Testis (tissue), 3 donors: ENCODE measurements around the gene SYTL2. TPM values are rescaled to one million over a fixed set of nuclear protein-coding genes. Genes with fewer than 3 reads are reported as not detected.

Source experiments
- DNase-seq: peaks from one replicate; pipeline ENCODE4 v3.0.0-alpha.2; 2019
- H3K27ac ChIP-seq, 2 donors: fragments of 200-600 bp; sonication (generic); one replicate each; pipeline ENCODE4 v1.5.1; 2019
- H3K27me3 ChIP-seq: fragments of 200-600 bp; sonication (generic); one replicate; pipeline ENCODE4 v1.5.1; 2019
- H3K36me3 ChIP-seq: fragments of 200-600 bp; sonication (generic); one replicate; pipeline ENCODE4 v1.5.1; 2017; ENCODE audit warnings: low read depth; ENCODE audit errors: missing control alignments
- H3K4me1 ChIP-seq: fragments of 200-600 bp; sonication (generic); one replicate; pipeline ENCODE4 v1.5.1; 2019
- H3K4me3 ChIP-seq, 2 donors: fragments of 200-600 bp; sonication (generic); one replicate each; pipeline ENCODE4 v1.5.1; 2017 to 2019
- H3K9me3 ChIP-seq: fragments of 200-600 bp; sonication (generic); one replicate; pipeline ENCODE4 v1.5.1; 2017
- CTCF ChIP-seq, 3 experiments: fragments of 450-650 bp in 2 of 3; fragments of 200-600 bp in 1 of 3; sonication (generic) in 1 of 3; IDR thresholded peaks; one replicate each; pipeline ENCODE4 v1.5.1; 2016 to 2019; ENCODE audit warnings: antibody characterized with exemption in 3 of 3, mild to moderate bottlenecking in 2 of 3, moderate library complexity in 1 of 3
- POLR2A ChIP-seq: fragments of 450-650 bp; IDR thresholded peaks from one replicate; pipeline ENCODE4 v1.6.1; 2017; ENCODE audit warnings: antibody characterized with exemption, mild to moderate bottlenecking, moderate library complexity
- WGBS, 2 donors: methylation state at CpG; one replicate each; pipeline ENCODE4 v1.1.5; 2018; 5-methylcytosine and 5-hydroxymethylcytosine counted together
- intact Hi-C: fragments of 100-400 bp; cut with DNase I; formaldehyde crosslinking; loops from one replicate; pipeline ENCODE4 v1.15.1; 2023; ENCODE audit warnings: low total_unique reads
- polyA plus RNA-seq: library from polyadenylated mRNA; stranded (reverse); fragments of 350-450 nt; fragmentation: Illumina TruSeq; extraction: RNeasy Lipid Tissue Mini Kit (QIAGEN cat#74804); gene quantifications from one replicate; pipeline ENCODE4 v1.2.3, GENCODE V29; 2014; ENCODE audit warnings: low read depth, low replicate concordance; ENCODE audit not compliant: insufficient read depth
- total RNA-seq, 2 donors: library from RNA; depleted of rRNA; stranded (reverse); fragments of >200 nt; gene quantifications; one replicate each; pipeline ENCODE4 v1.2.3, GENCODE V29; 2016

SYTL2 gene
- total and polyA plus RNA-seq, 3 donors from 2014 or later = 12.3 to 16.9 (median 14.4) TPM

GRCh38 chr11:85726381-85726780 lies 84.6 kb downstream of the SYTL2 start:
- WGBS, 2 donors = 78 to 92% methylated on average over 3 of the region's 3 CpGs
- H3K9me3 ChIP-seq = no peaks in the 10 kb centered on the region
- intact Hi-C loops = no loop called here
- no peak overlapping the region for H3K4me3 ChIP-seq
- no peak overlapping the region for H3K27ac ChIP-seq
- no peaks in the 10 kb centered on the region for H3K27me3 ChIP-seq
- no peak for DNase-seq
- H3K4me1 ChIP-seq = no peaks in the 10 kb centered on the region
- TF ChIP-seq POLR2A (no peak), CTCF (IDR thresholded peaks at IDR 0.05) (no peak)
- no peaks in the 10 kb centered on the region for H3K36me3 ChIP-seq

GRCh38 chr11:85725510-85726258 lies 85.3 kb downstream of the SYTL2 start:
- Histone ChIP-seq H3K4me3 (no peak overlapping the region), H3K36me3 (no peaks in the 10 kb centered on the region), H3K27ac (no peak overlapping the region), H3K9me3 (no peaks in the 10 kb centered on the region), H3K27me3 (no peaks in the 10 kb centered on the region), H3K4me1 (no peaks in the 10 kb centered on the region)
- 77 to 80% methylated on average over 3 of the region's 3 CpGs for WGBS, 2 donors
- no peak for DNase-seq
- TF ChIP-seq CTCF (IDR thresholded peaks at IDR 0.05) = no peak
- TF ChIP-seq POLR2A = no peak
- intact Hi-C loops = no loop called here

- intact Hi-C loops = no loop called here
- Histone ChIP-seq H3K27ac (no peak overlapping the region), H3K9me3 (no peaks in the 10 kb centered on the region), H3K4me3 (no peak overlapping the region), H3K27me3 (no peaks in the 10 kb centered on the region), H3K36me3 (no peaks in the 10 kb centered on the region), H3K4me1 (no peaks in the 10 kb centered on the region)
- DNase-seq = no peak
- 86 to 91% methylated on average over 6 of the region's 6 CpGs for WGBS, 2 donors
- TF ChIP-seq POLR2A (no peak), CTCF (IDR thresholded peaks at IDR 0.05) (no peak)
Measured at GRCh38 chr11:85724748-85725465, 86.0 kb downstream of the SYTL2 start.

- no peaks in the 10 kb centered on the region for H3K27me3 ChIP-seq
- H3K4me1 ChIP-seq = no peaks in the 10 kb centered on the region
- 84 to 92% methylated on average over 5 of the region's 5 CpGs for WGBS, 2 donors
- H3K9me3 ChIP-seq = no peaks in the 10 kb centered on the region
- no peak overlapping the region for H3K27ac ChIP-seq
- no peak for DNase-seq
- intact Hi-C loops = no loop called here
- H3K4me3 ChIP-seq = no peak overlapping the region
- no peak for TF ChIP-seq POLR2A
- TF ChIP-seq CTCF (IDR thresholded peaks at IDR 0.05) = no peak
- no peaks in the 10 kb centered on the region for H3K36me3 ChIP-seq
Measured at GRCh38 chr11:85723088-85723487, 87.9 kb downstream of the SYTL2 start.
